WTC11 (cell line): ENCODE measurements around the gene AQP2. TPM values are rescaled to one million over a fixed set of nuclear protein-coding genes. Genes with fewer than 3 reads are reported as not detected.

Source experiments
- ATAC-seq: fragments of 200-7000 bp; cut with Tn5 transposase; 2 replicates; pipeline ENCODE4 v1.10.0; 2021; ENCODE audit warnings: mild to moderate bottlenecking, moderate library complexity
- CTCF ChIA-PET: fragments of 300-600 bp; sonication (Branson Sonifier 250); formaldehyde crosslinking; loops from one replicate; lab custom pipeline; 2021; ENCODE audit warnings: antibody characterized with exemption; lab: Charles Lee
- POLR2A ChIA-PET: fragments of 350-600 bp; sonication (Branson Sonifier 250); formaldehyde crosslinking; loops from one replicate; lab custom pipeline; 2021; ENCODE audit warnings: antibody characterized with exemption; lab: Charles Lee
- DNase-seq: peaks from one replicate; pipeline ENCODE4 v3.0.0; 2021; ENCODE audit warnings: low spot score
- H3K27ac Mint-ChIP-seq: 2 replicates; pipeline ENCODE4 v1.8.0; 2021; ENCODE audit warnings: mixed read lengths
- H3K27me3 Mint-ChIP-seq: 2 replicates; pipeline ENCODE4 v1.8.0; 2021; ENCODE audit warnings: low read depth, mild to moderate bottlenecking, moderate library complexity, mixed read lengths
- H3K36me3 Mint-ChIP-seq: 2 replicates; pipeline ENCODE4 v1.8.0; 2021; ENCODE audit warnings: mixed read lengths
- H3K4me1 Mint-ChIP-seq: 2 replicates; pipeline ENCODE4 v1.8.0; 2022; ENCODE audit warnings: mixed read lengths
- H3K4me3 Mint-ChIP-seq: 2 replicates; pipeline ENCODE4 v1.8.0; 2021; ENCODE audit warnings: mild to moderate bottlenecking, moderate library complexity, mixed read lengths
- H3K9me3 Mint-ChIP-seq: 2 replicates; pipeline ENCODE4 v1.8.0; 2021; ENCODE audit warnings: mixed read lengths
- ATF6 ChIP-seq: sonication (generic); formaldehyde crosslinking; IDR thresholded peaks from 2 replicates; pipeline ENCODE4 v1.8.1; 2023; ENCODE audit warnings: mild to moderate bottlenecking, missing genetic modification reagents
- CDX4 ChIP-seq: fragments of 250-450 bp; sonication (Bioruptor Pico); IDR thresholded peaks from 2 replicates; pipeline ENCODE4 v1.9.0; 2021; ENCODE audit warnings: moderate library complexity, mild to moderate bottlenecking, inconsistent platforms, borderline replicate concordance
- E2F1 ChIP-seq: sonication (generic); formaldehyde crosslinking; IDR thresholded peaks from 2 replicates; pipeline ENCODE4 v1.8.0; 2022; ENCODE audit warnings: mild to moderate bottlenecking, missing genetic modification reagents
- ELF4 ChIP-seq: sonication (generic); formaldehyde crosslinking; IDR thresholded peaks from 2 replicates; pipeline ENCODE4 v1.8.1; 2022; ENCODE audit warnings: low read depth, mild to moderate bottlenecking, moderate library complexity, missing genetic modification reagents
- ESRRA ChIP-seq: sonication (generic); formaldehyde crosslinking; IDR thresholded peaks from 2 replicates; pipeline ENCODE4 v1.8.1; 2022; ENCODE audit warnings: mild to moderate bottlenecking, missing genetic modification reagents, borderline replicate concordance
- HMGA2 ChIP-seq: fragments of 250-450 bp; sonication (Bioruptor Pico); IDR thresholded peaks from 2 replicates; pipeline ENCODE4 v1.4.0; 2021; ENCODE audit warnings: mild to moderate bottlenecking, moderate library complexity
- HMGXB4 ChIP-seq: sonication (generic); formaldehyde crosslinking; IDR thresholded peaks from 2 replicates; pipeline ENCODE4 v1.8.1; 2023; ENCODE audit warnings: mild to moderate bottlenecking, moderate library complexity, missing genetic modification reagents
- NFYB ChIP-seq: sonication (generic); formaldehyde crosslinking; conservative IDR thresholded peaks from 2 replicates; pipeline ENCODE4 v1.8.0; 2022; ENCODE audit warnings: low read depth, missing genetic modification reagents
- OVOL2 ChIP-seq: fragments of 250-450 bp; sonication (Bioruptor Pico); IDR thresholded peaks from 2 replicates; pipeline ENCODE4 v1.9.0; 2021; ENCODE audit warnings: mild to moderate bottlenecking, borderline replicate concordance
- RORB ChIP-seq: fragments of 250-450 bp; sonication (Bioruptor Pico); IDR thresholded peaks from 2 replicates; pipeline ENCODE4 v1.9.0; 2021; ENCODE audit warnings: mild to moderate bottlenecking
- TCF7 ChIP-seq: sonication (generic); formaldehyde crosslinking; IDR thresholded peaks from 2 replicates; pipeline ENCODE4 v1.8.0; 2022; ENCODE audit warnings: mild to moderate bottlenecking, low read depth, missing genetic modification reagents, moderate library complexity
- ZNF425 ChIP-seq: fragments of 250-450 bp; sonication (Bioruptor Pico); conservative IDR thresholded peaks from 2 replicates; pipeline ENCODE4 v1.9.0; 2021; ENCODE audit warnings: mild to moderate bottlenecking
- ZNF532 ChIP-seq: fragments of 250-450 bp; sonication (Bioruptor Pico); IDR thresholded peaks from 2 replicates; pipeline ENCODE4 v1.9.0; 2021; ENCODE audit warnings: mild to moderate bottlenecking, borderline replicate concordance
- ZSCAN18 ChIP-seq: fragments of 250-450 bp; sonication (Bioruptor Pico); IDR thresholded peaks from 2 replicates; pipeline ENCODE4 v2.1.2; 2022; ENCODE audit warnings: mild to moderate bottlenecking, moderate library complexity
- total RNA-seq: library from RNA; stranded (reverse); gene quantifications from 3 replicates; pipeline ENCODE4 v1.2.3, GENCODE V29; 2021

The AQP2 gene
- total RNA-seq, 1 experiment from 2014 or later, result not detected

GRCh38 chr12:49980501-49981349 lies 30.2 kb downstream of the AQP2 start:
- H3K4me3 Mint-ChIP-seq, result no peak overlapping the region
- H3K27me3 Mint-ChIP-seq, result no peaks in the 10 kb centered on the region
- ChIA-PET CTCF (interaction anchor here (1.1 to 8.2 kb wide), 13 partner anchors 10 to 131 kb away, joined by 3 to 120 read pairs (median 6); partner anchors contain the start of genes COX14 and SMARCD1), POLR2A (interaction anchor here (1.1 kb wide), 1 partner anchor 65 kb away, joined by 3 read pairs; no protein-coding TSS in a partner anchor)
- TF ChIP-seq RORB (CRISPR knock-in tag), result no peak
- no peak for TF ChIP-seq OVOL2 (CRISPR knock-in tag)
- TF ChIP-seq ZNF425 (CRISPR knock-in tag), result no peak
- TF ChIP-seq ELF4 (CRISPR knock-in tag), result no peak
- TF ChIP-seq TCF7 (CRISPR knock-in tag), result no peak
- TF ChIP-seq NFYB (CRISPR knock-in tag), result no peak
- TF ChIP-seq E2F1 (CRISPR knock-in tag), result no peak
- TF ChIP-seq HMGA2 (CRISPR knock-in tag), result no peak
- no peak for TF ChIP-seq CDX4 (CRISPR knock-in tag)
- TF ChIP-seq ZNF532 (CRISPR knock-in tag), result no peak
- no peak for TF ChIP-seq ESRRA (CRISPR knock-in tag)
- TF ChIP-seq ZSCAN18 (CRISPR knock-in tag), result no peak
- TF ChIP-seq HMGXB4 (CRISPR knock-in tag), result no peak
- no peak for TF ChIP-seq ATF6 (CRISPR knock-in tag)
- peak overlapping the region; percentile 39; the same call in 1 of the 2 replicates for H3K27ac Mint-ChIP-seq
- ATAC-seq (no peak), DNase-seq (no peak)
- peaks cover 29% of the 10 kb centered on the region for H3K4me1 Mint-ChIP-seq
- no peaks in the 10 kb centered on the region for H3K9me3 Mint-ChIP-seq
- no peaks in the 10 kb centered on the region for H3K36me3 Mint-ChIP-seq
